Breast epithelium (tissue), 3 donors: ENCODE results near the gene HMCN1.

Experiments
- CTCF ChIP-seq, 3 donors: fragments of 450-650 bp; IDR thresholded peaks; one replicate each; pipeline ENCODE4 v1.5.1; 2016 to 2017; ENCODE audit warnings: antibody characterized with exemption in 3 of 3, mild to moderate bottlenecking in 3 of 3, moderate library complexity in 3 of 3
- POLR2AphosphoS5 ChIP-seq, 3 donors: sonication (generic); formaldehyde crosslinking; IDR thresholded peaks; one replicate each; pipeline ENCODE4 v1.6.1; 2017; ENCODE audit warnings: antibody characterized with exemption in 3 of 3

- TF ChIP-seq CTCF (IDR thresholded peaks at IDR 0.05) (no peak), POLR2AphosphoS5 (IDR thresholded peaks at IDR 0.05) (no peak)
Observed at GRCh38 chr1:185776522-185776921, 42.3 kb downstream of the HMCN1 start.
